Astrocyte (in vitro differentiated cells and primary cell): Measurements from ENCODE around the gene SLC7A9. TPM values are rescaled to one million over a fixed set of nuclear protein-coding genes. Genes with fewer than 3 reads are reported as not detected.

Experiments
- DNase-seq: peaks from one replicate; pipeline ENCODE4 v3.0.0-alpha.2; 2010; ENCODE audit warnings: low read depth
- FAIRE-seq: peaks from 2 replicates; lab custom pipeline; 2011; peaks lifted over from hg19 to GRCh38; lab: Jason Lieb, UNC
- H2AFZ ChIP-seq: 2 replicates; pipeline ENCODE4 v1.6.0; 2012; ENCODE audit warnings: low read depth, low read length, inconsistent platforms
- H3K27ac ChIP-seq: 2 replicates; pipeline ENCODE4 v1.5.1; 2011; ENCODE audit warnings: low read depth, low read length, inconsistent platforms
- H3K27me3 ChIP-seq: 2 replicates; pipeline ENCODE4 v1.6.0; 2011; ENCODE audit warnings: low read length, inconsistent platforms; ENCODE audit not compliant: insufficient read depth
- H3K36me3 ChIP-seq: 2 replicates; pipeline ENCODE4 v1.5.1; 2011; ENCODE audit warnings: low read length, inconsistent platforms; ENCODE audit not compliant: insufficient read depth
- H3K4me1 ChIP-seq: 2 replicates; pipeline ENCODE4 v1.5.1; 2011; ENCODE audit warnings: low read length, inconsistent platforms; ENCODE audit not compliant: insufficient read depth
- H3K4me2 ChIP-seq: 2 replicates; pipeline ENCODE4 v1.6.0; 2012; ENCODE audit warnings: low read length, inconsistent platforms
- H3K4me3 ChIP-seq: 2 replicates; pipeline ENCODE4 v1.5.1; 2011; ENCODE audit warnings: low read depth, mild to moderate bottlenecking, low read length, inconsistent platforms; ENCODE audit not compliant: insufficient read depth
- H3K79me2 ChIP-seq: 2 replicates; pipeline ENCODE4 v1.6.0; 2012; ENCODE audit warnings: mild to moderate bottlenecking, low read length, inconsistent platforms; ENCODE audit not compliant: insufficient read depth
- H3K9ac ChIP-seq: 2 replicates; pipeline ENCODE4 v1.6.0; 2012; ENCODE audit warnings: mild to moderate bottlenecking, low read length, inconsistent platforms
- H3K9me3 ChIP-seq: 2 replicates; pipeline ENCODE4 v1.5.1; 2012; ENCODE audit warnings: low read depth, mild to moderate bottlenecking, low read length, inconsistent platforms; ENCODE audit not compliant: insufficient read depth
- H4K20me1 ChIP-seq: 2 replicates; pipeline ENCODE4 v1.6.0; 2012; ENCODE audit warnings: low read length, inconsistent platforms; ENCODE audit not compliant: insufficient read depth
- H3K27ac Mint-ChIP-seq: one replicate; pipeline ENCODE4 v1.8.0; 2021; ENCODE audit warnings: mild to moderate bottlenecking, mixed read lengths; ENCODE audit not compliant: unreplicated experiment
- H3K27me3 Mint-ChIP-seq: one replicate; pipeline ENCODE4 v1.8.0; 2021; ENCODE audit warnings: low read depth, mixed read lengths; ENCODE audit not compliant: unreplicated experiment
- H3K36me3 Mint-ChIP-seq: one replicate; pipeline ENCODE4 v1.8.0; 2021; ENCODE audit warnings: low read depth, mixed read lengths; ENCODE audit not compliant: unreplicated experiment
- H3K4me1 Mint-ChIP-seq: one replicate; pipeline ENCODE4 v1.8.0; 2021; ENCODE audit warnings: low read depth, mixed read lengths; ENCODE audit not compliant: unreplicated experiment
- H3K4me3 Mint-ChIP-seq: one replicate; pipeline ENCODE4 v1.8.0; 2021; ENCODE audit warnings: mild to moderate bottlenecking, moderate library complexity, mixed read lengths; ENCODE audit not compliant: unreplicated experiment
- H3K9me3 Mint-ChIP-seq: one replicate; pipeline ENCODE4 v1.8.0; 2021; ENCODE audit warnings: mild to moderate bottlenecking, mixed read lengths; ENCODE audit not compliant: unreplicated experiment
- EZH2 ChIP-seq: IDR thresholded peaks from 2 replicates; pipeline ENCODE4 v1.6.1; 2012; ENCODE audit warnings: mild to moderate bottlenecking, low read length, inconsistent platforms; ENCODE audit not compliant: insufficient read depth
- total RNA-seq: library from RNA; stranded (reverse); gene quantifications from 2 replicates; pipeline ENCODE4 v1.2.1, GENCODE V29; 2021
- TF ChIP-seq, protein P1 (sequence below): IDR thresholded peaks from 2 replicates; pipeline ENCODE4 v1.5.1; 2011; ENCODE audit warnings: low read depth, mild to moderate bottlenecking, inconsistent platforms, low read length, moderate library complexity; ENCODE audit not compliant: insufficient read depth

SLC7A9 gene
- total RNA-seq, 1 donor from 2014 or later, result 0.45 TPM

DNA sequence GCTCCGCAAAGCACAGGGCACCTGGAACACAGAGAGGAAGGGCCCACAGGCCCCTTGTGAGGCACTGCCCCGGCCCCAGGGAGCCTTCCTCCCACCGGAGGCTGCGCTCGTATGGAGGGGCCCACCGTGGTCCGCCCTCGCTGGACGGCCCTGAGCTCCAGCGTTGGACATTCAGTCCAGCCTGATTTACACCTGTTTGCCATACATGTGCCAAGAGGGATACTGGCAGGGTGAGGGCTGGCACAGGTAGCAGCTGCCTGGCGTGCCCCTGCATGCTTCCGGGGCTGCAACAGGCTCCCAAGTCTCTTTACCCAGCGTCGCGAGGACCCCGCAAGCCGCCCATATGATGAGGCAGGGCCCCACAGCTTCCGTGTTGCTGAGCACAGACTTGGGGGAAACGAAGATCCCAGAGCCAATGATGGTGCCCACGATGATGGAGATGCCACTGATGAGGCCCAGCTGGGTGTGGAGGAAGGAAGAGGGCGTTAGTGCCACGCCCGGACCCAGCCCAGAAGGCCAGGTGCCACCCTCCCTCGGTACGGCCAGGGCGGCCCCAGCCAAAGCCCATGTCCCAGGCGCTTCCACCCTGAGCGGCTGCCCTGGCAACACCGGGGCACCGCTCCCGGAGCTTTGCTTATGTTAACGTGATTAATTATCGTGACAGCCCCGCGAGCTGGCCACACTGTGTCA is 5.1 kb downstream of the SLC7A9 start:
- H3K9ac ChIP-seq, result no peak overlapping the region
- H4K20me1 ChIP-seq, result no peaks in the 10 kb centered on the region
- no peaks in the 10 kb centered on the region for H3K27me3 ChIP-seq
- Mint-ChIP-seq H3K4me1 (no peaks in the 10 kb centered on the region), H3K36me3 (no peaks in the 10 kb centered on the region), H3K27ac (no peak overlapping the region), H3K4me3 (no peak overlapping the region), H3K9me3 (no peaks in the 10 kb centered on the region), H3K27me3 (peaks cover 3% of the 10 kb centered on the region)
- H3K4me3 ChIP-seq, result no peak overlapping the region
- H3K4me2 ChIP-seq, result no peak overlapping the region
- H3K36me3 ChIP-seq, result no peaks in the 10 kb centered on the region
- no peaks in the 10 kb centered on the region for H3K4me1 ChIP-seq
- H3K9me3 ChIP-seq, result no peaks in the 10 kb centered on the region
- FAIRE-seq (no peak), DNase-seq (no peak)
- H3K79me2 ChIP-seq, result no peaks in the 10 kb centered on the region
- H2AFZ ChIP-seq, result no peak overlapping the region
- TF ChIP-seq EZH2, result no peak
- TF ChIP-seq, protein P1, sequence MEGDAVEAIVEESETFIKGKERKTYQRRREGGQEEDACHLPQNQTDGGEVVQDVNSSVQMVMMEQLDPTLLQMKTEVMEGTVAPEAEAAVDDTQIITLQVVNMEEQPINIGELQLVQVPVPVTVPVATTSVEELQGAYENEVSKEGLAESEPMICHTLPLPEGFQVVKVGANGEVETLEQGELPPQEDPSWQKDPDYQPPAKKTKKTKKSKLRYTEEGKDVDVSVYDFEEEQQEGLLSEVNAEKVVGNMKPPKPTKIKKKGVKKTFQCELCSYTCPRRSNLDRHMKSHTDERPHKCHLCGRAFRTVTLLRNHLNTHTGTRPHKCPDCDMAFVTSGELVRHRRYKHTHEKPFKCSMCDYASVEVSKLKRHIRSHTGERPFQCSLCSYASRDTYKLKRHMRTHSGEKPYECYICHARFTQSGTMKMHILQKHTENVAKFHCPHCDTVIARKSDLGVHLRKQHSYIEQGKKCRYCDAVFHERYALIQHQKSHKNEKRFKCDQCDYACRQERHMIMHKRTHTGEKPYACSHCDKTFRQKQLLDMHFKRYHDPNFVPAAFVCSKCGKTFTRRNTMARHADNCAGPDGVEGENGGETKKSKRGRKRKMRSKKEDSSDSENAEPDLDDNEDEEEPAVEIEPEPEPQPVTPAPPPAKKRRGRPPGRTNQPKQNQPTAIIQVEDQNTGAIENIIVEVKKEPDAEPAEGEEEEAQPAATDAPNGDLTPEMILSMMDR, result no peak
- no peak overlapping the region for H3K27ac ChIP-seq

DNA sequence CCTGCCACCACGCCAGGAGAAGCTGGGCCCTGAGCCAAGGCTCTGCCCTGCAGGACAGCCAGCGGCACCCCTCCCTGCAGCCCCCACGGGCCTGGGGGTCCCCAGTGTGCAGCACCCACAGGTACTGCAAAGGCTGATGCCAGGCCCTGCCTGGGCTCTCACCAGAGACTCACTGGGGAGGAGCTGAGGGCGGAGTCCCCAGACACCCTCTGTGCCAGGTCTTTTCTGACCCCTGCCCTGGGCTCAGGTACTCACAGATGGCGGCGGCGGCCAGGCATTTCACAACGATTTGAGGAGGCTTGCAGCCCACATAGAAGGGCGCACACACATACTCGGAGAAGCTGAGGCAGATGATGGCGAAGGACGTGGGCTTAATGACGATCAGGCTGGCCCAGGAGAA is 5.7 kb downstream of the SLC7A9 start:
- Histone ChIP-seq H3K4me3 (no peak overlapping the region), H3K79me2 (no peaks in the 10 kb centered on the region), H3K27ac (no peak overlapping the region), H3K9ac (no peak overlapping the region), H2AFZ (no peak overlapping the region), H3K9me3 (no peaks in the 10 kb centered on the region), H4K20me1 (no peaks in the 10 kb centered on the region), H3K36me3 (no peaks in the 10 kb centered on the region), H3K4me2 (no peak overlapping the region), H3K4me1 (no peaks in the 10 kb centered on the region), H3K27me3 (no peaks in the 10 kb centered on the region)
- FAIRE-seq (no peak), DNase-seq (no peak)
- Mint-ChIP-seq H3K36me3 (no peaks in the 10 kb centered on the region), H3K9me3 (no peaks in the 10 kb centered on the region), H3K27ac (no peak overlapping the region), H3K27me3 (peaks cover 3% of the 10 kb centered on the region), H3K4me1 (no peaks in the 10 kb centered on the region), H3K4me3 (no peak overlapping the region)
- TF ChIP-seq, protein P1, result no peak
- TF ChIP-seq EZH2, result no peak

DNA sequence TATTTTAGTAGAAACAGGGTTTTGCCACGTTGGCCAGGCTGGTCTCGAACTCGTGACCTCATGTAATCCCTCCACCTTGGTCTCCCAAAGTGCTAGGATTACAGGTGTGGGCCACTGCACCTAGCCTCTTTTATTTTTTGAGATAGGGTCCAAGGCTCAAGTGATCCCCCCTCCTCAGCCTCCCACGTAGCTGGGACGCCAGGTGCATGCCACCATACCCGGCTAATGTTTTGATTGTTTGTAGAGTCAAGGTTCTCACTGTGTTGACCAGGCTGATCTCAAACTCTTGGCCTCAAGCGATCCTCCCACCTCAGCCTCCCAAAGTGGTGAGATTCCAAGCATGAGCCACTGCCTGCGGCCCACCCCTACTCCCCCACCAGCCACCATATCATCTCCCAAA is 6.3 kb downstream of the SLC7A9 start:
- H3K27me3 ChIP-seq, result no peaks in the 10 kb centered on the region
- Mint-ChIP-seq H3K27ac (no peak overlapping the region), H3K4me3 (no peak overlapping the region), H3K9me3 (no peaks in the 10 kb centered on the region), H3K36me3 (no peaks in the 10 kb centered on the region), H3K4me1 (no peaks in the 10 kb centered on the region), H3K27me3 (peaks cover 3% of the 10 kb centered on the region)
- H4K20me1 ChIP-seq, result no peaks in the 10 kb centered on the region
- no peak for TF ChIP-seq EZH2
- TF ChIP-seq, protein P1, result no peak
- no peak overlapping the region for H3K4me3 ChIP-seq
- no peaks in the 10 kb centered on the region for H3K9me3 ChIP-seq
- H3K79me2 ChIP-seq, result no peaks in the 10 kb centered on the region
- no peaks in the 10 kb centered on the region for H3K4me1 ChIP-seq
- no peak overlapping the region for H2AFZ ChIP-seq
- no peak overlapping the region for H3K4me2 ChIP-seq
- DNase-seq (no peak), FAIRE-seq (no peak)
- no peaks in the 10 kb centered on the region for H3K36me3 ChIP-seq
- no peak overlapping the region for H3K27ac ChIP-seq
- no peak overlapping the region for H3K9ac ChIP-seq
